ENCODE data around the gene CHSY1.

GRCh38 chr15:101293122-101293521 is 41.3 kb upstream of the CHSY1 start:
- TF ChIP-seq EZH2phosphoT487 (IDR thresholded peaks at IDR 0.05; ENCODE audit: borderline replicate concordance, low read depth, low read length): no peak
- TF ChIP-seq CTCF (conservative IDR thresholded peaks at IDR 0.05; ENCODE audit: low read length): no peak
